ENCODE data around the gene TSHZ1. TPM values are rescaled to one million over a fixed set of nuclear protein-coding genes. Genes with fewer than 3 reads are reported as not detected.

TSHZ1 gene
- total and polyA plus RNA-seq, 4 experiments from 2014 or later: 0.84 to 32.0 (median 18.3) TPM

- Histone ChIP-seq H3K27me3 (ENCODE audit: insufficient read depth, low read length) (no peaks in the 10 kb centered on the region), H3K4me3 (ENCODE audit: low read length in 2 of 2) (no peak overlapping the region), H3K27ac (ENCODE audit: low read depth, low read length) (no peak overlapping the region), H3K9me3 (ENCODE audit: control insufficient read depth in 1 of 2, low read length in 2 of 2) (no peaks in the 10 kb centered on the region), H3K4me1 (ENCODE audit: insufficient read depth, low read length) (peaks cover 5% of the 10 kb centered on the region), H3K36me3 (ENCODE audit: insufficient read depth, low read length) (no peaks in the 10 kb centered on the region)
- H3K9me3 Mint-ChIP-seq: no peaks in the 10 kb centered on the region
- H3K27ac Mint-ChIP-seq: no peak overlapping the region
- H3K27me3 Mint-ChIP-seq: no peaks in the 10 kb centered on the region
- ChIA-PET CTCF (ENCODE audit: partially characterized antibody) (no interaction called here), POLR2A (ENCODE audit: partially characterized antibody) (interaction anchor here (0.8 to 7.1 kb wide), 2 partner anchors 30 to 169 kb away, joined by 3 to 61 read pairs; partner anchors contain the start of genes PTGR3 and TSHZ1)
- H3K4me3 Mint-ChIP-seq: no peak overlapping the region
- H3K36me3 Mint-ChIP-seq: peaks cover 5 to 23% of the 10 kb centered on the region in 2 donors
- intact Hi-C loops (cut with micrococcal nuclease): loop anchor here (10.0 kb wide), 1 partner anchor 1096 kb away; the partner anchor contains the start of genes FBXO15 and TIMM21
- H3K4me1 Mint-ChIP-seq: peaks cover 36 to 72% (median 51%) of the 10 kb centered on the region in 4 donors
- DNase-seq: no peak
Measured at GRCh38 chr18:75240433-75240832, 29.8 kb downstream of the TSHZ1 start.

DNA sequence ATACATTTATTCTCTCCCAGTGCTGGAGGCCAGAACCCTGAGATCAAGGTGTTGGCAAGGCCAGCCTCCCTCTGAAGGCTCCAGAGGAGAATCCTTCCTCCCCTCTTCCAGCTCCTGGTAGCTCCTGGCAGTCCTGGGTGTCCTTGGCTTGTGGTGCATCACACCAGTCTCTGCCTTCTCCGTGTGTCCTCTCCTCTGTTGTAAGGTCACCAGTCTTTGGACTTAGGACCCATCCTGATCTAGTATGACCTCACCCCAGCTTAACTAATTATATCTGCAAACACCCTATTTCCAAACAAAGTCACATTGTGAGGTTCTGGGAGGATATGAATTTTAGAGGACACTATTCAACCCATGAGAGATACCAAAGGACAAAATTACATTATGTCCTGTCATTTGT lies 31.1 kb downstream of the TSHZ1 start:
- no peaks in the 10 kb centered on the region for H3K36me3 ChIP-seq (ENCODE audit: insufficient read depth, low read length)
- no peak for DNase-seq
- H3K27ac Mint-ChIP-seq: peak overlapping the region in 3 of 7 donors; percentile 42 to 70 (median 47)
- H3K27ac ChIP-seq (ENCODE audit: low read depth, low read length): no peak overlapping the region
- no peak overlapping the region for H3K4me3 ChIP-seq (ENCODE audit: low read length in 2 of 2)
- ChIA-PET CTCF (ENCODE audit: partially characterized antibody) (interaction anchor here (0.9 kb wide), 1 partner anchor 19 kb away, joined by 3 read pairs; no protein-coding TSS in a partner anchor), POLR2A (ENCODE audit: partially characterized antibody) (interaction anchor here (7.1 kb wide), 1 partner anchor 31 kb away, joined by 61 read pairs; the partner anchor contains the start of genes PTGR3 and TSHZ1)
- peaks cover 2 to 17% of the 10 kb centered on the region in 2 donors for H3K36me3 Mint-ChIP-seq
- peaks cover 16% of the 10 kb centered on the region for H3K4me1 ChIP-seq (ENCODE audit: insufficient read depth, low read length)
- intact Hi-C loops (cut with micrococcal nuclease): loop anchor here (10.0 kb wide), 1 partner anchor 1097 kb away; the partner anchor contains the start of genes FBXO15 and TIMM21
- H3K9me3 Mint-ChIP-seq: no peaks in the 10 kb centered on the region
- H3K27me3 ChIP-seq (ENCODE audit: insufficient read depth, low read length): no peaks in the 10 kb centered on the region
- no peaks in the 10 kb centered on the region for H3K9me3 ChIP-seq (ENCODE audit: control insufficient read depth in 1 of 2, low read length in 2 of 2)
- no peaks in the 10 kb centered on the region for H3K27me3 Mint-ChIP-seq
- H3K4me3 Mint-ChIP-seq: no peak overlapping the region
- H3K4me1 Mint-ChIP-seq: peaks cover 43 to 75% (median 57%) of the 10 kb centered on the region in 4 donors

- peaks cover 55 to 86% (median 72%) of the 10 kb centered on the region in 4 donors for H3K4me1 Mint-ChIP-seq
- Histone ChIP-seq H3K4me3 (ENCODE audit: low read length in 2 of 2) (no peak overlapping the region), H3K36me3 (ENCODE audit: insufficient read depth, low read length) (no peaks in the 10 kb centered on the region), H3K27me3 (ENCODE audit: insufficient read depth, low read length) (no peaks in the 10 kb centered on the region), H3K9me3 (ENCODE audit: control insufficient read depth in 1 of 2, low read length in 2 of 2) (no peaks in the 10 kb centered on the region), H3K4me1 (ENCODE audit: insufficient read depth, low read length) (peaks cover 40% of the 10 kb centered on the region), H3K27ac (ENCODE audit: low read depth, low read length) (no peak overlapping the region)
- H3K27ac Mint-ChIP-seq: peak overlapping the region in 6 of 7 donors; percentile 30 to 91 (median 68)
- no peaks in the 10 kb centered on the region for H3K27me3 Mint-ChIP-seq
- POLR2A ChIA-PET (ENCODE audit: partially characterized antibody): interaction anchor here (1.4 to 7.1 kb wide), 2 partner anchors 28 to 34 kb away, joined by 5 to 61 read pairs; partner anchors contain the start of genes PTGR3 and TSHZ1
- intact Hi-C loops (cut with micrococcal nuclease): loop anchor here (1.0 to 10.0 kb wide), 5 partner anchors 173 to 1100 kb away; partner anchors contain the start of genes FBXO15 and TIMM21
- H3K36me3 Mint-ChIP-seq: peaks cover 0 to 11% of the 10 kb centered on the region in 2 donors
- H3K4me3 Mint-ChIP-seq: peak overlapping the region in 3 of 8 donors; percentile 9 to 59 (median 39)
- peak in 2 of 5 donors; percentile 20 to 27 for DNase-seq
- no peaks in the 10 kb centered on the region for H3K9me3 Mint-ChIP-seq
- CTCF ChIA-PET (ENCODE audit: partially characterized antibody): interaction anchor here (0.9 to 4.5 kb wide), 11 partner anchors 9 to 648 kb away, joined by 3 to 22 read pairs (median 4); partner anchors contain the start of gene TSHZ1
Measured at GRCh38 chr18:75244351-75245313, 34.0 kb downstream of the TSHZ1 start.

- POLR2A ChIA-PET (ENCODE audit: partially characterized antibody): interaction anchor here (1.4 to 7.1 kb wide), 5 partner anchors 28 to 649 kb away, joined by 3 to 61 read pairs (median 5); partner anchors contain the start of genes PTGR3 and TSHZ1
- Histone ChIP-seq H3K27me3 (ENCODE audit: insufficient read depth, low read length) (no peaks in the 10 kb centered on the region), H3K27ac (ENCODE audit: low read depth, low read length) (peak overlapping the region; percentile 46), H3K4me1 (ENCODE audit: insufficient read depth, low read length) (peaks cover 48% of the 10 kb centered on the region), H3K4me3 (ENCODE audit: low read length in 2 of 2) (peak overlapping the region; percentile 19 to 49), H3K9me3 (ENCODE audit: control insufficient read depth in 1 of 2, low read length in 2 of 2) (no peaks in the 10 kb centered on the region), H3K36me3 (ENCODE audit: insufficient read depth, low read length) (no peaks in the 10 kb centered on the region)
- CTCF ChIA-PET (ENCODE audit: partially characterized antibody): interaction anchor here (0.9 to 4.5 kb wide), 3 partner anchors 20 to 37 kb away, joined by 3 to 22 read pairs (median 3); partner anchors contain the start of gene TSHZ1
- H3K36me3 Mint-ChIP-seq: no peaks in the 10 kb centered on the region
- H3K4me3 Mint-ChIP-seq: peak overlapping the region; percentile 80 to 91 (median 88)
- peak overlapping the region; percentile 88 to 98 (median 93) for H3K27ac Mint-ChIP-seq
- H3K9me3 Mint-ChIP-seq: no peaks in the 10 kb centered on the region
- no peaks in the 10 kb centered on the region for H3K27me3 Mint-ChIP-seq
- DNase-seq: no peak
- H3K4me1 Mint-ChIP-seq: peaks cover 53 to 93% (median 74%) of the 10 kb centered on the region in 4 donors
- intact Hi-C loops (cut with micrococcal nuclease): loop anchor here (1.0 to 10.0 kb wide), 4 partner anchors 37 to 1102 kb away; partner anchors contain the start of genes FBXO15, TIMM21 and TSHZ1
Measured at GRCh38 chr18:75246721-75247610, 36.4 kb downstream of the TSHZ1 start.

GRCh38 chr18:75247611-75248421 lies 37.2 kb downstream of the TSHZ1 start:
- no peaks in the 10 kb centered on the region for H3K36me3 ChIP-seq (ENCODE audit: insufficient read depth, low read length)
- Mint-ChIP-seq H3K36me3 (no peaks in the 10 kb centered on the region), H3K4me3 (peak overlapping the region; percentile 80 to 91 (median 88)), H3K27ac (peak overlapping the region; percentile 88 to 98 (median 93)), H3K27me3 (no peaks in the 10 kb centered on the region), H3K9me3 (no peaks in the 10 kb centered on the region), H3K4me1 (peaks cover 51 to 92% (median 70%) of the 10 kb centered on the region in 4 donors)
- peak in 4 of 5 donors; percentile 51 to 61 (median 56) for DNase-seq
- no peaks in the 10 kb centered on the region for H3K27me3 ChIP-seq (ENCODE audit: insufficient read depth, low read length)
- peaks cover 51% of the 10 kb centered on the region for H3K4me1 ChIP-seq (ENCODE audit: insufficient read depth, low read length)
- ChIA-PET POLR2A (ENCODE audit: partially characterized antibody) (interaction anchor here (0.6 to 2.3 kb wide), 4 partner anchors 32 to 649 kb away, joined by 3 to 25 read pairs (median 4); partner anchors contain the start of genes PTGR3 and TSHZ1), CTCF (ENCODE audit: partially characterized antibody) (no interaction called here)
- H3K27ac ChIP-seq (ENCODE audit: low read depth, low read length): peak overlapping the region; percentile 46
- peak overlapping the region; percentile 19 to 49 for H3K4me3 ChIP-seq (ENCODE audit: low read length in 2 of 2)
- H3K9me3 ChIP-seq (ENCODE audit: control insufficient read depth in 1 of 2, low read length in 2 of 2): no peaks in the 10 kb centered on the region
- intact Hi-C loops (cut with micrococcal nuclease): loop anchor here (1.0 to 10.0 kb wide), 4 partner anchors 38 to 1103 kb away; partner anchors contain the start of genes FBXO15, TIMM21 and TSHZ1
